Erythroblast (primary cell): ENCODE results near the gene ITGB1BP1.

Experiments used
- GATA1 ChIP-seq: IDR thresholded peaks from 2 replicates; pipeline ENCODE4 v1.6.1; 2011; ENCODE audit warnings: low read depth, mild to moderate bottlenecking, control low read depth, low read length, moderate library complexity
- POLR2A ChIP-seq: IDR thresholded peaks from 2 replicates; pipeline ENCODE4 v1.6.1; 2011; ENCODE audit warnings: mild to moderate bottlenecking, low read length

GRCh38 chr2:9390151-9390850, 33.0 kb downstream of the ITGB1BP1 start:
- TF ChIP-seq POLR2A (no peak), GATA1 (no peak)
